GM12878 (cell line): Measurements from ENCODE around the gene MPRIP. TPM values are rescaled to one million over a fixed set of nuclear protein-coding genes. Genes with fewer than 3 reads are reported as not detected.
"Not testable (repeated sequence)": the region's sequence is repeated elsewhere in the genome, so short reads cannot be mapped to it uniquely, and the experiment has no call there.

ENCODE experiments used
- ATAC-seq: fragments of 200-7000 bp; cut with Tn5 transposase; 3 replicates; pipeline ENCODE4 v1.9.1; 2020; ENCODE audit warnings: mild to moderate bottlenecking, moderate library complexity
- BruUV-seq: library from RNA; stranded (reverse); fragments of 400-500 nt; replicated peaks from 2 replicates; lab custom pipeline; 2021; lab: Mats Ljungman, UMichigan
- CTCF ChIA-PET: fragments of 300-600 bp; sonication (Branson Sonifier 250); formaldehyde crosslinking; extraction: SDS; loops from one replicate; lab custom pipeline; 2021; ENCODE audit warnings: inconsistent platforms; lab: Yijun Ruan, JAX
- POLR2A ChIA-PET: fragments of 350-600 bp; formaldehyde crosslinking; extraction: SDS; loops from one replicate; lab custom pipeline; 2021; ENCODE audit warnings: inconsistent platforms; lab: Charles Lee
- RAD21 ChIA-PET: fragments of 300-600 bp; sonication (Branson Sonifier 250); formaldehyde crosslinking; loops from one replicate; lab custom pipeline; 2023; ENCODE audit warnings: antibody characterized with exemption; ENCODE audit not compliant: unreplicated experiment; lab: Charles Lee
- SMC1A ChIA-PET: fragments of 300-600 bp; sonication (Branson Sonifier 250); formaldehyde crosslinking; loops from one replicate; lab custom pipeline; 2023; ENCODE audit not compliant: unreplicated experiment, uncharacterized antibody; lab: Charles Lee
- DNase-seq: peaks from one replicate; pipeline ENCODE4 v3.0.0-alpha.2; 2011; ENCODE audit warnings: low read depth, low spot score
- FAIRE-seq: peaks from 3 replicates; lab custom pipeline; 2011; peaks lifted over from hg19 to GRCh38; lab: Jason Lieb, UNC
- H2AFZ ChIP-seq: 2 replicates; pipeline ENCODE4 v1.6.0; 2011; ENCODE audit warnings: low read depth, low read length, control low read depth; ENCODE audit not compliant: control insufficient read depth
- H3K27ac ChIP-seq: 2 replicates; pipeline ENCODE4 v1.5.1; 2011; ENCODE audit warnings: control low read depth; ENCODE audit not compliant: control insufficient read depth, insufficient read depth
- H3K27me3 ChIP-seq, 2 experiments: replicated peaks in 1 of 2; 2 replicates each; pipeline versions ENCODE4 v1.6.0 to v1.6.1; 2011; ENCODE audit warnings: low read length in 1 of 2; ENCODE audit not compliant: control insufficient read depth in 2 of 2, insufficient read depth in 2 of 2
- H3K36me3 ChIP-seq, 2 experiments: 2 replicates each; pipeline ENCODE4 v1.5.1; 2011; ENCODE audit warnings: low read length in 1 of 2; ENCODE audit not compliant: control insufficient read depth in 2 of 2, insufficient read depth in 2 of 2
- H3K4me1 ChIP-seq: 2 replicates; pipeline ENCODE4 v1.6.1; 2011; ENCODE audit warnings: mild to moderate bottlenecking, low read length, moderate library complexity, mixed read lengths; ENCODE audit not compliant: control insufficient read depth, insufficient read depth
- H3K4me2 ChIP-seq: 2 replicates; pipeline ENCODE4 v1.6.0; 2011; ENCODE audit warnings: control low read depth; ENCODE audit not compliant: control insufficient read depth, insufficient read depth
- H3K4me3 ChIP-seq: fragments of 200-600 bp; sonication (generic); 2 replicates; pipeline ENCODE4 v1.5.1; 2016
- H3K79me2 ChIP-seq: 2 replicates; pipeline ENCODE4 v1.6.0; 2011; ENCODE audit warnings: low read length; ENCODE audit not compliant: control insufficient read depth, insufficient read depth
- H3K9ac ChIP-seq: 2 replicates; pipeline ENCODE4 v1.8.0; 2011; ENCODE audit warnings: low read length, control low read depth, mixed read lengths; ENCODE audit not compliant: control insufficient read depth, insufficient read depth
- H3K9me3 ChIP-seq: replicated peaks from 3 replicates; pipeline ENCODE4 v1.5.1; 2011; ENCODE audit warnings: mild to moderate bottlenecking, low read length; ENCODE audit not compliant: control insufficient read depth, insufficient read depth
- H4K20me1 ChIP-seq: 2 replicates; pipeline ENCODE4 v1.6.0; 2011; ENCODE audit not compliant: control insufficient read depth, insufficient read depth
- WGBS: methylation state at CpG from one replicate; pipeline ENCODE4 v1.1.6; 2016; ENCODE audit warnings: low lambda C conversion rate; ENCODE audit not compliant: insufficient replicate concordance, insufficient coverage; ENCODE audit errors: missing lambda C conversion rate; 5-methylcytosine and 5-hydroxymethylcytosine counted together
- in situ Hi-C: fragments of 300-500 bp; cut with MboI; formaldehyde crosslinking; loops from 9 replicates; pipeline ENCODE4 v1.14.3; 2018; ENCODE audit warnings: mixed read lengths
- intact Hi-C: fragments of 100-400 bp; cut with micrococcal nuclease; formaldehyde crosslinking; loops from one replicate; pipeline ENCODE4 v1.14.2; 2022; ENCODE audit not compliant: unreplicated experiment
- polyA plus RNA-seq, 11 experiments: library from polyadenylated mRNA; depleted of rRNA in 4 of 11; unstranded in 6 of 11; stranded (reverse) in 5 of 11; fragments of >200 nt; fragmentation: Nextera tagmentation in 4 of 11; fragmentation: Illumina TruSeq in 1 of 11; extraction: Ambion mirVana in 4 of 11; extraction: Trizol in 1 of 11; gene quantifications; 1 replicate in 1 of 11; 2 replicates in 10 of 11; pipeline versions ENCODE4 v1.2.1 to v1.2.3, GENCODE V29; 2011 to 2016; ENCODE audit warnings: inconsistent platforms in 2 of 11, missing spikeins in 2 of 11, low read depth in 1 of 11
- total RNA-seq, 4 experiments: library from RNA; depleted of rRNA in 3 of 4; stranded (reverse); fragments of >200 nt in 3 of 4; fragmentation: Illumina TruSeq in 1 of 4; extraction: Trizol in 1 of 4; gene quantifications; 2 replicates each; pipeline versions ENCODE4 v1.2.1 to v1.2.3, GENCODE V29; 2013 to 2021

The MPRIP gene
- total and polyA plus RNA-seq, 10 of the 15 experiments (the other 5 are each of a cell fraction or from before 2014, with no cell fraction given) = 16.5 to 168 (median 71.7) TPM

- H3K9me3 ChIP-seq, H2AFZ ChIP-seq, DNase-seq, H3K36me3 ChIP-seq, FAIRE-seq, H3K4me1 ChIP-seq, H3K4me2 ChIP-seq, POLR2A ChIA-PET, H3K79me2 ChIP-seq, H3K9ac ChIP-seq, SMC1A ChIA-PET, H3K4me3 ChIP-seq, H4K20me1 ChIP-seq, ATAC-seq, H3K27ac ChIP-seq, BruUV-seq, H3K27me3 ChIP-seq: not testable (repeated sequence)
- intact Hi-C loops = loop anchor here (5.0 to 10.0 kb wide), 3 partner anchors 142 to 230 kb away; partner anchors contain the start of genes FLCN and PLD6
- CTCF ChIA-PET = interaction anchor here (1.2 kb wide), 1 partner anchor 23 kb away, joined by 4 read pairs; no protein-coding TSS in a partner anchor
- 75% methylated on average over 13 of the region's 14 CpGs for WGBS
- in situ Hi-C loops = loop anchor here (5.0 kb wide), 1 partner anchor 302 kb away; no protein-coding TSS in a partner anchor
- RAD21 ChIA-PET = interaction anchor here (0.6 kb wide), 1 partner anchor 72 kb away, joined by 5 read pairs; no protein-coding TSS in a partner anchor
Observed at GRCh38 chr17:17004997-17005614, 37.2 kb upstream of the MPRIP start.

- intact Hi-C loops = loop anchor here (10.0 kb wide), 2 partner anchors 197 to 227 kb away; partner anchors contain the start of genes FLCN and PLD6
- ChIA-PET CTCF (interaction anchor here (0.6 kb wide), 2 partner anchors 85 to 248 kb away, joined by 3 read pairs; no protein-coding TSS in a partner anchor), SMC1A (interaction anchor here (1.0 kb wide), 1 partner anchor 9 kb away, joined by 5 read pairs; no protein-coding TSS in a partner anchor)
- H3K27me3 ChIP-seq, H3K27ac ChIP-seq, H4K20me1 ChIP-seq, H3K36me3 ChIP-seq, in situ Hi-C loops, ATAC-seq, H3K4me2 ChIP-seq, H3K79me2 ChIP-seq, H3K9ac ChIP-seq, H3K9me3 ChIP-seq, H2AFZ ChIP-seq, BruUV-seq, H3K4me1 ChIP-seq, RAD21 ChIA-PET, DNase-seq, H3K4me3 ChIP-seq, POLR2A ChIA-PET: not testable (repeated sequence)
- WGBS = 0% methylated on average over 1 of the region's 6 CpGs
- FAIRE-seq = peak; percentile 76
Observed at GRCh38 chr17:17007891-17008290, 34.4 kb upstream of the MPRIP start.

- H3K27ac ChIP-seq, FAIRE-seq, H3K9ac ChIP-seq: not testable (repeated sequence)
Observed at GRCh38 chr17:17008621-17009397, 33.4 kb upstream of the MPRIP start.

More at GRCh38 chr17:17008621-17009397, 33.4 kb upstream of the MPRIP start:
- POLR2A ChIA-PET, H3K36me3 ChIP-seq, BruUV-seq, H3K4me1 ChIP-seq, H3K9me3 ChIP-seq, H4K20me1 ChIP-seq, H3K4me3 ChIP-seq, H3K27me3 ChIP-seq, DNase-seq, H2AFZ ChIP-seq, H3K4me2 ChIP-seq, in situ Hi-C loops, ATAC-seq, H3K79me2 ChIP-seq, CTCF ChIA-PET, RAD21 ChIA-PET, SMC1A ChIA-PET: not testable (repeated sequence)
- WGBS = 65% methylated on average over 10 of the region's 10 CpGs
- intact Hi-C loops = loop anchor here (10.0 kb wide), 2 partner anchors 196 to 226 kb away; partner anchors contain the start of genes FLCN and PLD6
